Brain microvascular endothelial cell (primary cell): Measurements from ENCODE around the gene DDX50.

ENCODE experiments used
- DNase-seq: peaks from one replicate; pipeline ENCODE4 v3.0.0-alpha.2; 2020
- H3K27ac ChIP-seq: fragments of 250-450 bp; sonication (Bioruptor Pico); 2 replicates; pipeline ENCODE4 v1.5.1; 2020; ENCODE audit warnings: mild to moderate bottlenecking, moderate library complexity
- H3K27me3 ChIP-seq: fragments of 250-450 bp; sonication (Bioruptor Pico); replicated peaks from 2 replicates; pipeline ENCODE4 v1.5.1; 2020; ENCODE audit warnings: mild to moderate bottlenecking
- H3K36me3 ChIP-seq: fragments of 250-450 bp; sonication (Bioruptor Pico); replicated peaks from 2 replicates; pipeline ENCODE4 v1.5.1; 2020; ENCODE audit warnings: mild to moderate bottlenecking
- H3K4me3 ChIP-seq: 2 replicates; pipeline ENCODE4 v1.5.1; 2011; ENCODE audit warnings: low read depth, mild to moderate bottlenecking, control low read depth, low read length, moderate library complexity
- in situ Hi-C: cut with HindIII; loops from 2 replicates; pipeline ENCODE4 v1.10.0; 2017; ENCODE audit warnings: low sequenced_read_pairs, low pct_ligation_motif_present
- TF ChIP-seq, protein P1 (sequence below): IDR thresholded peaks from 2 replicates; pipeline ENCODE4 v1.5.1; 2011; ENCODE audit warnings: low read depth, mild to moderate bottlenecking, moderate library complexity, low read length, control low read depth, inconsistent platforms; ENCODE audit errors: missing control alignments

DDX50 gene

DNA sequence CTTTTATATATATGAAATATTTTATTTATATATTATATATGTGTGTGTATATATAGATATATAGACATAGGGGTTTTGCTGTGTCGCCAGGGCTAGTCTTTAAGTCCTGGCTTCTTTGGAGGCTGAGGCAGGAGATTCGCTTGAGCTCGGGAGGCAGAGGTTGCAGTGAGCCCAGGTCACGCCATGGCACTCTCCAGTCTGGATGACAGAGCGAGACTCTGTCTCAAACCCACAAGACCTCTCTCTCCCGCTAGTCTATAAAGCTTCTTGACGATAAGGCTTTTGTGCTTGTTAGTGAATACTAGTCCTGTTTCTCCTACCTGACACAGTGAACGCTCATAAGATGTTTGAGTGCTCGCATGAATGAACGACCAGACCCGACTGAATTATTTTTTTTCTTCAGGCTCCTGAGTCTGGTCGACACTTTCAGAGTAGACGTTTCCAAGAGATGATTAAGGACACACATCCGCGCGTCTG is 54.3 kb downstream of the DDX50 start:
- Histone ChIP-seq H3K27ac (peak overlapping the region; percentile 80), H3K36me3 (peaks cover 7% of the 10 kb centered on the region), H3K4me3 (peak overlapping the region; percentile 100), H3K27me3 (no peaks in the 10 kb centered on the region)
- no peak for DNase-seq
- in situ Hi-C loops, result no loop called here
- TF ChIP-seq, protein P1, sequence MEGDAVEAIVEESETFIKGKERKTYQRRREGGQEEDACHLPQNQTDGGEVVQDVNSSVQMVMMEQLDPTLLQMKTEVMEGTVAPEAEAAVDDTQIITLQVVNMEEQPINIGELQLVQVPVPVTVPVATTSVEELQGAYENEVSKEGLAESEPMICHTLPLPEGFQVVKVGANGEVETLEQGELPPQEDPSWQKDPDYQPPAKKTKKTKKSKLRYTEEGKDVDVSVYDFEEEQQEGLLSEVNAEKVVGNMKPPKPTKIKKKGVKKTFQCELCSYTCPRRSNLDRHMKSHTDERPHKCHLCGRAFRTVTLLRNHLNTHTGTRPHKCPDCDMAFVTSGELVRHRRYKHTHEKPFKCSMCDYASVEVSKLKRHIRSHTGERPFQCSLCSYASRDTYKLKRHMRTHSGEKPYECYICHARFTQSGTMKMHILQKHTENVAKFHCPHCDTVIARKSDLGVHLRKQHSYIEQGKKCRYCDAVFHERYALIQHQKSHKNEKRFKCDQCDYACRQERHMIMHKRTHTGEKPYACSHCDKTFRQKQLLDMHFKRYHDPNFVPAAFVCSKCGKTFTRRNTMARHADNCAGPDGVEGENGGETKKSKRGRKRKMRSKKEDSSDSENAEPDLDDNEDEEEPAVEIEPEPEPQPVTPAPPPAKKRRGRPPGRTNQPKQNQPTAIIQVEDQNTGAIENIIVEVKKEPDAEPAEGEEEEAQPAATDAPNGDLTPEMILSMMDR, result no peak

DNA sequence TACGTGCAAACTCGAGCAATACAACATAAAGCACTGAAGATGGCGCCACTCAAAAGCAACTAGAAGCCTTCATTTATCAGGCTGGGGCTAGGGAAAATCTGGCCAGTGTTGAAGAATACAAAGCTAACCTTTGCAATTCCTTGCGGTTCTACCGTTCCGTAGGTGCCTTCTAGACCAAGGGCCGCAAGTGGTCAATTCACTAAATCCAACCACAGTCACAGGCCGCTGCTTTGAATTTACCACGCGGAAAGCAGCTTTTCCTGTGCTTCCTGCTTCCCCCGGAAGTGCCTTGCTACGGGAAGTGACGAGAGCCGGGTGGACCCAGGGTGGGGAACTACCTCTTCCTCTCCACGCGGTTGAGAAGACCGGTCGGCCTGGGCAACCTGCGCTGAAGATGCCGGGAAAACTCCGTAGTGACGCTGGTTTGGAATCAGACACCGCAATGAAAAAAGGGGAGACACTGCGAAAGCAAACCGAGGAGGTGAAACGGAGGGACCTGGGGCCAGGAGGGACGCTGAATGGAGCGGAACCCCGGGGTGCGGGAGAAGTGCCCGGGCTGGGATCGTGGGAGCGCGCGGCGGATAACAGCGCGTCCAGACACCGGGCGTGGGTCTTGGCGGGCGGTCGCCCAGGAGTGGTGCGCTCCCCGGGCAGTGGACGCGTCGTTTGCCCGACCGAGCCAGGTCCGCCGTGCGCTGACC is 54.9 kb downstream of the DDX50 start, which contains the start of gene DDX21:
Gene DDX21, plus strand, starts transcription at position 339 of the 701 bp plus-strand sequence. Its CDS starts 56 bp downstream, at position 395.
- Histone ChIP-seq H3K36me3 (peaks cover 10% of the 10 kb centered on the region), H3K27me3 (no peaks in the 10 kb centered on the region), H3K4me3 (peak within 1 kb of the TSS; percentile 100), H3K27ac (peak within 1 kb of the TSS; percentile 80)
- TF ChIP-seq, protein P1, result peak; percentile 75
- DNase-seq, result peak; percentile 87
- in situ Hi-C loops, result no loop called here

DNA sequence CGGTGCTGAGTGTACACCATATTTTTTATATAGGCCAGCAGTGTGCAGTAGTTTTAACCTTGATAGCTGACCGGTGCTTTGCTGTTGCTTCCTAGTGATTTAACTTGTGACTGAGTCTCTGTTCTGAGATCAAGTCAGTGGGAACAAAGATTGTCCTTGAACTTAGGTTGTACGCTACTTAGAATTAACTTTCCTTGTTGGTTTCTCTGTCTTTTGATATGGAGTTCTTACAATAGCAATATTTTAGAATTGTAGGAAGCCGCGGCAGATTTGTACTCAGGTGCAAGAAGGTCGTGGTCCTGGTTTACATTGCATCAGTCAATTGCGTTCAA is 56.1 kb downstream of the DDX50 start:
- no peak for DNase-seq
- in situ Hi-C loops, result no loop called here
- Histone ChIP-seq H3K27me3 (no peaks in the 10 kb centered on the region), H3K27ac (peak overlapping the region; percentile 80), H3K4me3 (peak overlapping the region; percentile 100), H3K36me3 (peaks cover 20% of the 10 kb centered on the region)
- TF ChIP-seq, protein P1, result no peak

DNA sequence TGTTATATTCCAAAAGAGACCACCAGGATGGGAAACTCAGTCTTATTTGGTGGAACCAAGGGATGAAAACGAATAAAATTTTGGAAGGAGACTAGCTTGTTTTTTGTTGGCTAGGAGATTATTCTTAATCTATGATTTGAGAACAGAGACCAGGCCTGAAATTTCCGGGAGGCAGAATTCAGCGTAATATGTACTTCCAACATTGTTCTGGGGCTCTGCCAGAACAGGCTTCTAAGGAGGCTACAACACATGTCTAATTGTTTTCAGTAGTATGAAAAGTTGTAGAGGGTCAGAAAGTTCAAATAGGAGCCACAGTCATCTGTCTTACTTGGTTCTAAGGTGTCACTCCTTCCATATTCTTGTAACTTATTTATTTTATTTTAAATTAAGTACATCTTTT is 56.5 kb downstream of the DDX50 start:
- H3K27me3 ChIP-seq, result no peaks in the 10 kb centered on the region
- TF ChIP-seq, protein P1, result no peak
- H3K27ac ChIP-seq, result peak overlapping the region; percentile 80
- no peak for DNase-seq
- peak overlapping the region; percentile 100 for H3K4me3 ChIP-seq
- peaks cover 24% of the 10 kb centered on the region for H3K36me3 ChIP-seq
- in situ Hi-C loops, result no loop called here

DNA sequence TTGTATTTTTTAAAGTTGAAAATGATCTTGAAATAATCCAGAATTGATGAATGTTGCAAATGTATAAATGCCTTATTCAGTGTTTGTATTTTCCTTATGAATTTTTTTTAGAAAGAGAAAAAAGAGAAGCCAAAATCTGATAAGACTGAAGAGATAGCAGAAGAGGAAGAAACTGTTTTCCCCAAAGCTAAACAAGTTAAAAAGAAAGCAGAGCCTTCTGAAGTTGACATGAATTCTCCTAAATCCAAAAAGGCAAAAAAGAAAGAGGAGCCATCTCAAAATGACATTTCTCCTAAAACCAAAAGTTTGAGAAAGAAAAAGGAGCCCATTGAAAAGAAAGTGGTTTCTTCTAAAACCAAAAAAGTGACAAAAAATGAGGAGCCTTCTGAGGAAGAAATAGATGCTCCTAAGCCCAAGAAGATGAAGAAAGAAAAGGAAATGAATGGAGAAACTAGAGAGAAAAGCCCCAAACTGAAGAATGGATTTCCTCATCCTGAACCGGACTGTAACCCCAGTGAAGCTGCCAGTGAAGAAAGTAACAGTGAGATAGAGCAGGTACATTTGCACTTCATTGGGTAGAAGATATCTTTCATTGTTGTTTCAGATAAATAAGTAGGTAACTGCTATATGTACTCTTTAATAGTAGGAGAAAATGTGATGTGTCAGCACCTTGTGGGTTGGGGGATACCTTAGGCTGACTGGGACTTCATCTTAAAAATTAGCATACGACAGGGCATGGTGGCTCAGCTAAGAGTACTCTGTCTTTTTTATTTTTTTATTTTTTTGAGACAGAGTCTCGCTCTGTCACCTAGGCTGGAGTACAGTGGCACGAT is 58.8 kb downstream of the DDX50 start:
- in situ Hi-C loops, result no loop called here
- no peak for DNase-seq
- H3K27me3 ChIP-seq, result no peaks in the 10 kb centered on the region
- peaks cover 45% of the 10 kb centered on the region for H3K36me3 ChIP-seq
- TF ChIP-seq, protein P1, result no peak
- no peak overlapping the region for H3K27ac ChIP-seq
- no peak overlapping the region for H3K4me3 ChIP-seq
